HepG2 (cell line): ENCODE data around the gene CD36. TPM values are rescaled to one million over a fixed set of nuclear protein-coding genes. Genes with fewer than 3 reads are reported as not detected.

ENCODE experiments used
- ADNP ChIP-seq: sonication (generic); formaldehyde crosslinking; IDR thresholded peaks from 2 replicates; pipeline ENCODE4 v1.4.0; 2020; ENCODE audit warnings: missing genetic modification reagents
- ATRX ChIP-seq: sonication (generic); formaldehyde crosslinking; IDR thresholded peaks from 2 replicates; pipeline ENCODE4 v1.4.0; 2020; ENCODE audit warnings: missing genetic modification reagents, borderline replicate concordance
- BRD4 ChIP-seq: sonication (generic); formaldehyde crosslinking; IDR thresholded peaks from 2 replicates; pipeline ENCODE4 v1.4.0; 2020; ENCODE audit warnings: missing genetic modification reagents
- FOXM1 ChIP-seq: sonication (generic); formaldehyde crosslinking; IDR thresholded peaks from 2 replicates; pipeline ENCODE4 v1.5.0; 2020; ENCODE audit warnings: missing genetic modification reagents
- GZF1 ChIP-seq: sonication (generic); formaldehyde crosslinking; IDR thresholded peaks from 2 replicates; pipeline ENCODE4 v1.5.1; 2020; ENCODE audit warnings: mild to moderate bottlenecking, missing genetic modification reagents
- HDAC2 ChIP-seq: sonication (generic); formaldehyde crosslinking; IDR thresholded peaks from 2 replicates; pipeline ENCODE4 v1.4.0; 2020; ENCODE audit warnings: missing genetic modification reagents
- HNF4G ChIP-seq, 2 experiments: sonication (generic) in 1 of 2; formaldehyde crosslinking in 1 of 2; IDR thresholded peaks; 2 replicates each; pipeline versions ENCODE4 v1.4.0 to v1.6.1; 2011 to 2020; ENCODE audit warnings: borderline replicate concordance in 2 of 2, low read depth in 2 of 2, mild to moderate bottlenecking in 2 of 2, low read length in 1 of 2, missing genetic modification reagents in 1 of 2, moderate library complexity in 1 of 2
- HNRNPH1 ChIP-seq: fragments of 200-400 bp; formaldehyde crosslinking; optimal IDR thresholded peaks from 2 replicates; pipeline ENCODE3; 2017; ENCODE audit warnings: mild to moderate bottlenecking, low read depth, low read length
- LCORL ChIP-seq, 2 experiments: fragments of 450-650 bp in 1 of 2; sonication (generic) in 1 of 2; formaldehyde crosslinking in 1 of 2; IDR thresholded peaks; 2 replicates each; pipeline versions ENCODE4 v1.5.0 to v1.6.1; 2017 to 2020; ENCODE audit warnings: antibody characterized with exemption in 1 of 2, missing genetic modification reagents in 1 of 2
- PHF21A ChIP-seq: sonication (generic); formaldehyde crosslinking; IDR thresholded peaks from 2 replicates; pipeline ENCODE4 v1.5.0; 2020; ENCODE audit warnings: mild to moderate bottlenecking, missing genetic modification reagents
- PITX1 ChIP-seq: sonication (generic); formaldehyde crosslinking; IDR thresholded peaks from 2 replicates; pipeline ENCODE4 v1.5.1; 2020; ENCODE audit warnings: mild to moderate bottlenecking, missing genetic modification reagents
- SKIL ChIP-seq: sonication (generic); formaldehyde crosslinking; IDR thresholded peaks from 2 replicates; pipeline ENCODE4 v1.8.0; 2022; ENCODE audit warnings: missing genetic modification reagents, mild to moderate bottlenecking, moderate library complexity, borderline replicate concordance
- SOX6 ChIP-seq, 2 experiments: fragments of 450-650 bp in 1 of 2; sonication (generic) in 1 of 2; formaldehyde crosslinking in 1 of 2; IDR thresholded peaks; 2 replicates each; pipeline versions ENCODE4 v1.4.0 to v1.6.1; 2017 to 2020; ENCODE audit warnings: antibody characterized with exemption in 1 of 2, mild to moderate bottlenecking in 1 of 2, missing genetic modification reagents in 1 of 2
- USF2 ChIP-seq, 2 experiments: sonication (generic) in 1 of 2; formaldehyde crosslinking in 1 of 2; IDR thresholded peaks; 2 replicates each; pipeline versions ENCODE4 v1.5.1 to v1.6.1; 2011 to 2020; ENCODE audit warnings: borderline replicate concordance in 1 of 2, low read depth in 1 of 2, low read length in 1 of 2, mild to moderate bottlenecking in 1 of 2, missing genetic modification reagents in 1 of 2, moderate library complexity in 1 of 2
- ZKSCAN8 ChIP-seq: IDR thresholded peaks from 2 replicates; pipeline ENCODE4 v1.6.1; 2016; ENCODE audit warnings: borderline replicate concordance, missing genetic modification reagents, missing compliant biosample characterization
- ZNF460 ChIP-seq: sonication (generic); formaldehyde crosslinking; IDR thresholded peaks from 2 replicates; pipeline ENCODE4 v1.5.1; 2020; ENCODE audit warnings: missing genetic modification reagents, mild to moderate bottlenecking, borderline replicate concordance
- ZNF598 ChIP-seq: sonication (generic); formaldehyde crosslinking; IDR thresholded peaks from 2 replicates; pipeline ENCODE4 v1.5.1; 2020; ENCODE audit warnings: mild to moderate bottlenecking, missing genetic modification reagents, borderline replicate concordance
- ZNF883 ChIP-seq: sonication (generic); formaldehyde crosslinking; IDR thresholded peaks from 2 replicates; pipeline ENCODE4 v1.5.1; 2020; ENCODE audit warnings: mild to moderate bottlenecking, missing genetic modification reagents; ENCODE audit errors: not compliant biosample characterization
- polyA plus RNA-seq, 8 experiments: library from polyadenylated mRNA; depleted of rRNA in 3 of 8; stranded (reverse) in 7 of 8; unstranded in 1 of 8; fragments of >200 nt; fragmentation: Illumina TruSeq in 4 of 8; extraction: Trizol in 4 of 8; gene quantifications; 2 replicates each; pipeline versions ENCODE4 v1.2.1 to v1.2.3, GENCODE V29; 2011 to 2016; ENCODE audit warnings: low read depth in 4 of 8, missing spikeins in 1 of 8, mixed read lengths in 1 of 8; ENCODE audit not compliant: insufficient read depth in 1 of 8
- total RNA-seq, 5 experiments: library from RNA; depleted of rRNA; stranded (reverse); fragments of >200 nt; fragmentation: Illumina TruSeq; extraction: Trizol; gene quantifications; 2 replicates each; pipeline ENCODE4 v1.2.3, GENCODE V29; 2016; ENCODE audit warnings: low read depth in 1 of 5
- TF ChIP-seq, protein P1 (sequence below): sonication (generic); formaldehyde crosslinking; IDR thresholded peaks from 2 replicates; pipeline ENCODE4 v1.4.0; 2020; ENCODE audit warnings: missing genetic modification reagents
- TF ChIP-seq, protein P2 (sequence below): sonication (generic); formaldehyde crosslinking; IDR thresholded peaks from 2 replicates; pipeline ENCODE4 v1.5.1; 2020; ENCODE audit warnings: missing genetic modification reagents, mild to moderate bottlenecking, borderline replicate concordance

CD36 gene
- total and polyA plus RNA-seq, 2 of the 13 experiments (the other 11 are each of a cell fraction or from before 2014, with no cell fraction given): 2.8 to 4.8 TPM

DNA sequence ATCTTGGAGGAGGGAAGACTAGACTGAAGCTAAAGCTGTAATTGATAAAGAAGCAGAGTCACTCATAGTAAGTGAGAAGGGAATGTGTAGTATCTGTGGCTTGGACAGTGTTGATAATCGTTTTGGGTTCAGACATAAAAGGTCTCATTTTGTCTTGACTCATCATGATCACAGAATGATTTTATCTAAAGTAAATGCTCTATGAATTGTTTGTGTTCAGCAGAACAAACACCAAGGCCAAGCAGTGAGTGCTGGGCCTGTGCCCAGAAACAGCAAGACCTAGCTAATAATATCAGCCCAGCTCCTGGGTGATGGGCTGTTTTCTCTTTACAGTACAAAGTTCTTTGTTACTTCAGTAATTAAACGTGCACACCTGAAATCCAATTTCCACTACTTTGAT lies 26.7 kb upstream of the CD36 start (continued):
- TF ChIP-seq, protein P1, sequence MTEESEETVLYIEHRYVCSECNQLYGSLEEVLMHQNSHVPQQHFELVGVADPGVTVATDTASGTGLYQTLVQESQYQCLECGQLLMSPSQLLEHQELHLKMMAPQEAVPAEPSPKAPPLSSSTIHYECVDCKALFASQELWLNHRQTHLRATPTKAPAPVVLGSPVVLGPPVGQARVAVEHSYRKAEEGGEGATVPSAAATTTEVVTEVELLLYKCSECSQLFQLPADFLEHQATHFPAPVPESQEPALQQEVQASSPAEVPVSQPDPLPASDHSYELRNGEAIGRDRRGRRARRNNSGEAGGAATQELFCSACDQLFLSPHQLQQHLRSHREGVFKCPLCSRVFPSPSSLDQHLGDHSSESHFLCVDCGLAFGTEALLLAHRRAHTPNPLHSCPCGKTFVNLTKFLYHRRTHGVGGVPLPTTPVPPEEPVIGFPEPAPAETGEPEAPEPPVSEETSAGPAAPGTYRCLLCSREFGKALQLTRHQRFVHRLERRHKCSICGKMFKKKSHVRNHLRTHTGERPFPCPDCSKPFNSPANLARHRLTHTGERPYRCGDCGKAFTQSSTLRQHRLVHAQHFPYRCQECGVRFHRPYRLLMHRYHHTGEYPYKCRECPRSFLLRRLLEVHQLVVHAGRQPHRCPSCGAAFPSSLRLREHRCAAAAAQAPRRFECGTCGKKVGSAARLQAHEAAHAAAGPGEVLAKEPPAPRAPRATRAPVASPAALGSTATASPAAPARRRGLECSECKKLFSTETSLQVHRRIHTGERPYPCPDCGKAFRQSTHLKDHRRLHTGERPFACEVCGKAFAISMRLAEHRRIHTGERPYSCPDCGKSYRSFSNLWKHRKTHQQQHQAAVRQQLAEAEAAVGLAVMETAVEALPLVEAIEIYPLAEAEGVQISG: no peak
- TF ChIP-seq HDAC2: peak; percentile 85
- no peak for TF ChIP-seq LCORL (IDR thresholded peaks at IDR 0.05)
- peak; percentile 35; the same call in 1 of the 2 replicates for TF ChIP-seq LCORL (CRISPR knock-in tag; IDR thresholded peaks at IDR 0.05)
- no peak for TF ChIP-seq ZNF460
- TF ChIP-seq SOX6 (IDR thresholded peaks at IDR 0.05): no peak
- peak; percentile 97 for TF ChIP-seq SOX6 (CRISPR knock-in tag; IDR thresholded peaks at IDR 0.05)
- peak; percentile 76; the same call in 1 of the 2 replicates for TF ChIP-seq HNF4G (IDR thresholded peaks at IDR 0.05; ENCODE audit: borderline replicate concordance, low read depth, low read length)
- TF ChIP-seq HNF4G (CRISPR knock-in tag; IDR thresholded peaks at IDR 0.05; ENCODE audit: borderline replicate concordance, low read depth): no peak
- TF ChIP-seq GZF1 (CRISPR knock-in tag): no peak
- no peak for TF ChIP-seq BRD4 (CRISPR knock-in tag)
- no peak for TF ChIP-seq HNRNPH1
- no peak for TF ChIP-seq ZNF883 (CRISPR knock-in tag)
- TF ChIP-seq, protein P2, sequence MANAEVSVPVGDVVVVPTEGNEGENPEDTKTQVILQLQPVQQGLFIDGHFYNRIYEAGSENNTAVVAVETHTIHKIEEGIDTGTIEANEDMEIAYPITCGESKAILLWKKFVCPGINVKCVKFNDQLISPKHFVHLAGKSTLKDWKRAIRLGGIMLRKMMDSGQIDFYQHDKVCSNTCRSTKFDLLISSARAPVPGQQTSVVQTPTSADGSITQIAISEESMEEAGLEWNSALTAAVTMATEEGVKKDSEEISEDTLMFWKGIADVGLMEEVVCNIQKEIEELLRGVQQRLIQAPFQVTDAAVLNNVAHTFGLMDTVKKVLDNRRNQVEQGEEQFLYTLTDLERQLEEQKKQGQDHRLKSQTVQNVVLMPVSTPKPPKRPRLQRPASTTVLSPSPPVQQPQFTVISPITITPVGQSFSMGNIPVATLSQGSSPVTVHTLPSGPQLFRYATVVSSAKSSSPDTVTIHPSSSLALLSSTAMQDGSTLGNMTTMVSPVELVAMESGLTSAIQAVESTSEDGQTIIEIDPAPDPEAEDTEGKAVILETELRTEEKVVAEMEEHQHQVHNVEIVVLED (CRISPR knock-in tag): no peak
- TF ChIP-seq ATRX: no peak
- no peak; the same call in 1 of the 2 replicates for TF ChIP-seq SKIL (CRISPR knock-in tag)
- no peak for TF ChIP-seq ZNF598 (CRISPR knock-in tag)
- peak; percentile 81; the same call in 1 of the 2 replicates for TF ChIP-seq ZKSCAN8
- TF ChIP-seq USF2 (IDR thresholded peaks at IDR 0.05; ENCODE audit: low read depth, low read length): no peak
- no peak for TF ChIP-seq USF2 (CRISPR knock-in tag; IDR thresholded peaks at IDR 0.05; ENCODE audit: borderline replicate concordance)
- no peak for TF ChIP-seq FOXM1 (CRISPR knock-in tag)
- no peak for TF ChIP-seq ADNP (CRISPR knock-in tag)
- no peak for TF ChIP-seq PITX1 (CRISPR knock-in tag)
- TF ChIP-seq PHF21A (CRISPR knock-in tag): peak; percentile 73
